ENCODE data around the gene CRADD. TPM values are rescaled to one million over a fixed set of nuclear protein-coding genes. Genes with fewer than 3 reads are reported as not detected.

Gene CRADD
- total RNA-seq, 2 donors from 2014 or later: 7.7 to 9.1 TPM

GRCh38 chr12:93750056-93750455 is 72.9 kb downstream of the CRADD start:
- Histone ChIP-seq H3K4me1 (ENCODE audit: control insufficient read depth, insufficient read depth, low read length) (peaks cover 6% of the 10 kb centered on the region), H3K9me3 (ENCODE audit: control insufficient read depth, low read length) (peaks cover 36% of the 10 kb centered on the region), H3K36me3 (ENCODE audit: control insufficient read depth, insufficient read depth, low read length) (no peaks in the 10 kb centered on the region), H3K27ac (ENCODE audit: low read depth, low read length) (no peak overlapping the region), H3K9ac (ENCODE audit: extremely low read depth, low read length, poor library complexity, severe bottlenecking) (no peak overlapping the region), H3K4me3 (ENCODE audit: low read length) (no peak overlapping the region), H3K27me3 (ENCODE audit: control insufficient read depth, insufficient read depth, low read length, poor library complexity, severe bottlenecking) (no peaks in the 10 kb centered on the region)
- Mint-ChIP-seq H3K9me3 (peaks cover 39% of the 10 kb centered on the region), H3K36me3 (ENCODE audit: low read depth) (peaks cover 17% of the 10 kb centered on the region), H3K4me1 (peaks cover 19% of the 10 kb centered on the region), H3K27me3 (ENCODE audit: insufficient read depth) (no peaks in the 10 kb centered on the region), H3K4me3 (no peak overlapping the region), H3K27ac (no peak overlapping the region)
- no peak for DNase-seq
- WGBS, 2 experiments (ENCODE audit: insufficient coverage in 1 of 2, insufficient read length in 1 of 2): 93 to 97% methylated on average over 6 of the region's 6 CpGs
- TF ChIP-seq CTCF (conservative IDR thresholded peaks at IDR 0.05): no peak

- no peak for DNase-seq
- H3K9me3 Mint-ChIP-seq: peaks cover 44% of the 10 kb centered on the region
- no peaks in the 10 kb centered on the region for H3K36me3 ChIP-seq (ENCODE audit: control insufficient read depth, insufficient read depth, low read length)
- WGBS, 2 experiments (ENCODE audit: insufficient coverage in 1 of 2, insufficient read length in 1 of 2): 92% methylated on average over 4 to 6 of the region's 6 CpGs
- H3K4me1 ChIP-seq (ENCODE audit: control insufficient read depth, insufficient read depth, low read length): peaks cover 6% of the 10 kb centered on the region
- H3K9me3 ChIP-seq (ENCODE audit: control insufficient read depth, low read length): peaks cover 40% of the 10 kb centered on the region
- no peak overlapping the region for H3K4me3 Mint-ChIP-seq
- H3K9ac ChIP-seq (ENCODE audit: extremely low read depth, low read length, poor library complexity, severe bottlenecking): no peak overlapping the region
- H3K27me3 Mint-ChIP-seq (ENCODE audit: insufficient read depth): no peaks in the 10 kb centered on the region
- peak overlapping the region; percentile 68 for H3K4me3 ChIP-seq (ENCODE audit: low read length)
- peak overlapping the region; percentile 76 for H3K27ac Mint-ChIP-seq
- H3K27me3 ChIP-seq (ENCODE audit: control insufficient read depth, insufficient read depth, low read length, poor library complexity, severe bottlenecking): no peaks in the 10 kb centered on the region
- H3K27ac ChIP-seq (ENCODE audit: low read depth, low read length): no peak overlapping the region
- peaks cover 17% of the 10 kb centered on the region for H3K36me3 Mint-ChIP-seq (ENCODE audit: low read depth)
- H3K4me1 Mint-ChIP-seq: peaks cover 19% of the 10 kb centered on the region
- TF ChIP-seq CTCF (conservative IDR thresholded peaks at IDR 0.05): no peak
These were observed 74.9 kb downstream of the CRADD start for GRCh38 chr12:93751864-93752610.

- peaks cover 6% of the 10 kb centered on the region for H3K4me1 ChIP-seq (ENCODE audit: control insufficient read depth, insufficient read depth, low read length)
- H3K4me3 Mint-ChIP-seq: no peak overlapping the region
These were observed 76.1 kb downstream of the CRADD start for GRCh38 chr12:93753285-93753684.

More at GRCh38 chr12:93753285-93753684, 76.1 kb downstream of the CRADD start:
- WGBS, 2 experiments (ENCODE audit: insufficient coverage in 1 of 2, insufficient read length in 1 of 2): 95 to 99% methylated on average over 3 of the region's 3 CpGs
- peaks cover 44% of the 10 kb centered on the region for H3K9me3 Mint-ChIP-seq
- Histone ChIP-seq H3K27me3 (ENCODE audit: control insufficient read depth, insufficient read depth, low read length, poor library complexity, severe bottlenecking) (no peaks in the 10 kb centered on the region), H3K9ac (ENCODE audit: extremely low read depth, low read length, poor library complexity, severe bottlenecking) (no peak overlapping the region), H3K9me3 (ENCODE audit: control insufficient read depth, low read length) (peaks cover 40% of the 10 kb centered on the region), H3K4me3 (ENCODE audit: low read length) (peak overlapping the region; percentile 68), H3K27ac (ENCODE audit: low read depth, low read length) (no peak overlapping the region), H3K36me3 (ENCODE audit: control insufficient read depth, insufficient read depth, low read length) (no peaks in the 10 kb centered on the region)
- H3K36me3 Mint-ChIP-seq (ENCODE audit: low read depth): peaks cover 17% of the 10 kb centered on the region
- peaks cover 30% of the 10 kb centered on the region for H3K4me1 Mint-ChIP-seq
- no peaks in the 10 kb centered on the region for H3K27me3 Mint-ChIP-seq (ENCODE audit: insufficient read depth)
- DNase-seq: no peak
- TF ChIP-seq CTCF (conservative IDR thresholded peaks at IDR 0.05): no peak
- H3K27ac Mint-ChIP-seq: no peak overlapping the region
